Stimulated activated CD4-positive, alpha-beta T cell treated with anti-CD3 and anti-CD28 coated beads, Interleukin-1b, Interleukin-23, amount 100 ng/mL, for 1 hour (primary cell): ENCODE data around the gene GK.
"Not testable (repeated sequence)": the region's sequence is repeated elsewhere in the genome, so short reads cannot be mapped to it uniquely, and the experiment has no call there.

Experiments used
- DNase-seq, 2 donors: peaks; one replicate each; pipeline ENCODE4 v3.0.0-alpha.2; 2020; ENCODE audit warnings: low read depth in 2 of 2

Gene GK

DNA sequence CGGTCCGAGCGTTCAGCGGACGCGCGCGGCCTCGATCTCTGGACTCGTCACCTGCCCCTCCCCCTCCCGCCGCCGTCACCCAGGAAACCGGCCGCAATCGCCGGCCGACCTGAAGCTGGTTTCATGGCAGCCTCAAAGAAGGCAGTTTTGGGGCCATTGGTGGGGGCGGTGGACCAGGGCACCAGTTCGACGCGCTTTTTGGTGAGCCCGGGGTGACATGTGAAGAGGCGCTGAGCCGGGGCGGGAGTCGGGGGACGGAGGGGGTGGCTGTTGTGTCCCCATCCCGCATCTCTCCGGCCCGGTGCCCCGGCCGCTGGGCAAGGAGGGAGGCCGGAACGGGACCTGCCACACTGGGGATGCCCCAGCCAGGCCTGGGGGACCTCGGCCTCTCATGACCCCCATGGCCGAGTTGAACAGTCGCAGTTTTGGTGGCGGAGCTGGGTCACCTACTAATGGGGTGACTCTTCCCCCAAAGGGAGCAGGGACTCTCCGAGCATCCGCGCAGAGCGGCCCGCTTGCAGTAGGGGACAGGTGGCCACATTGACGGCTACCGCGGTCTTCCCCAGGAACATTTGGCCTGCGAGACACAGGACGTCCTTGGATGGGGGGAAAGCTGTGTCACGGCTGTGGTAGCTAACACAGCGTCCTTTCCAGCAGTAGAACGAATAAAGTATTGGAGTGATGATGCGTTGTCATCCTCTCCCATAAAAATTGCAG is at the start of gene GK:
GK (plus strand) TSS at position 9 of the 717 bp plus-strand sequence; CDS start at position 124, 115 bp downstream.
- DNase-seq, result no peak

DNA sequence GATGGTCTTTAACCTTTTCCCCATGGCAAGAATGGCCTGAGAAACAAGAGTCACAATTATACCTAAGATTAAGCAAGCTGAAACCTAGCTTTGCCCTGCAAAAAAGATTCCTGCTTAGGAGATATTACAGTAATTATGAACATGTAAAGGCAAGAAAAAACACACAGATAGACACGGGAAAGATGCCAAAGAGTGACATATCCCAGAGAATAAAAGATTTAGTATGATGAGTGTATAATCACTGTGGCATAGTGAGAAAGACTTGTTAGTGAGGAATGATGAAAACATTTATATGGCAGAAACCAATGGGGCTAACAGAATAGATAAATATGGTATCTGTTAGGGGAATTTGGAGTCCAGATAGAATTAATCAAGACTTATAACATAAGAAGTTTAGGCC is 46.1 kb upstream of the GK start:
- no peak for DNase-seq

DNA sequence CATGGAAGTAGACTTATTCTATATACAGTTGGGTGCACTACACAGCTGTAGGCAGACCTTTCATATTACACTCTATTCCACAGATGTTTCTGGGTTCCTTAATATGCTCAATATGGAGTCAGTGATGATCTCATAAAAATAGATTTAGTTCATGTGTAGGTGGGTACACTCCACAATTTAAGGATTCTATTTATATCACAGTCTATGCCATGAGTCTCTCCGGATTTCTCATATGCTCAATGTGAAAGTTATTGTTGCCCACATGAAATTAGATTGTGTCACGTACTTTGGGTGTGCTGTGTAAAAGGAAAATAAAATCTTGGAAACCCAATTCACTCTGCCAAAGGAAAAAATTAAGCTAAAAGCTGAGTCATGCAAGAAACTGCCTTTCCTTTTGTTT is 43.2 kb upstream of the GK start:
- DNase-seq, result no peak

DNA sequence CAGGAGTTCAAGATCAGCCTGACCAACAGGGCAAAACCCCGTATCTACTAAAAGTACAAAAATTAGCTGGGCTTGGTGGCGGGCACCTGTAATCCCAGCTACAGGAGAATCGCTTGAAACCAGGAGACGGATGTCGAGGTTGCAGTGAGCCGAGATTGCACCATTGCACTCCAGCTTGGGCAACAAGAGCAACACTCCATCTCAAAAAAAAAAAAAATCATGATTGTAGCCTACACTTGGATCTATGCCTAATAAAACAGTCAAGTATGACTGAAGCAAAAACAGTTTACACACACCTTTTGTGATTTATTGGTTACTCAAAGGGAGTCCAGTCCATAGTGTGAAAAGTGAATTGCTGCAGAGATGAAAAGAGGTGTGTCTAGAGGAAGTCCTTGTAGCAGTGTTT is 41.0 kb upstream of the GK start:
- no peak for DNase-seq

DNA sequence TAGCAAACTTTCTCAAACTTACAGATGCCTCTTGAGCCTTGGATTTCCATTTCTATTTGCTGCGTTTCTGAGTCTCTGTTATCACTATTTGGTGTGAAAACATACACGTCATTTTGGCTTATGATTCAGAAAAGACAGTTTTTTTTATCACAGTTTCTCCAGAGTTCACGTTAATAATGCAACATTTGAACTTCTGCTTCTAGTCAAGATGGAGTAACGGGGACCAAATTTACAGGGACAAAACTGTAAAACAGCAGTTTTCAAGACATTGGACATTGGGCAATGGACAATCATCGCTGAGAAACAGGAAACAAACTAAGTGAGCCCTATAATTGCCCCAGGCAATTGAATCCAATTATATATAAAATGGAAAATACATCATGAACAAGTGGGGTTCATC is 39.5 kb upstream of the GK start:
- no peak for DNase-seq

DNA sequence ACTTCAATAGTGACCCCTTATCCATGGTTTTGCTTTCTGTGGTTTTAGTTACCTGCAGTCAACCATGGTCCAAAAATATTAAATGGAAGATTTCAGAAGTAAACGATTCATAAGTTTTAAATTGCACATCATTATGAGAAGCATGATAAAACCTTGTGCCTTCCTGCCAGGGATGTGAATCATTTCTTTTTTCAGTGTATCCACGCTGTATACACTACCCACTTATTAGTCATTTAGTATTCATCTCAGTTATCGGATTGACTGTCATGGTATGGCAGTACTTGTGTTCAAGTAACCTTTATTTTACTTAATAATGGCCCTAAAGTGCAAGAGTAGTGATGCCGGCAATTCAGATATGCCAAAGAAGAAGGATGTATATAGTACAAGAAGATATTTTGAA is 38.0 kb upstream of the GK start:
- no peak for DNase-seq

DNA sequence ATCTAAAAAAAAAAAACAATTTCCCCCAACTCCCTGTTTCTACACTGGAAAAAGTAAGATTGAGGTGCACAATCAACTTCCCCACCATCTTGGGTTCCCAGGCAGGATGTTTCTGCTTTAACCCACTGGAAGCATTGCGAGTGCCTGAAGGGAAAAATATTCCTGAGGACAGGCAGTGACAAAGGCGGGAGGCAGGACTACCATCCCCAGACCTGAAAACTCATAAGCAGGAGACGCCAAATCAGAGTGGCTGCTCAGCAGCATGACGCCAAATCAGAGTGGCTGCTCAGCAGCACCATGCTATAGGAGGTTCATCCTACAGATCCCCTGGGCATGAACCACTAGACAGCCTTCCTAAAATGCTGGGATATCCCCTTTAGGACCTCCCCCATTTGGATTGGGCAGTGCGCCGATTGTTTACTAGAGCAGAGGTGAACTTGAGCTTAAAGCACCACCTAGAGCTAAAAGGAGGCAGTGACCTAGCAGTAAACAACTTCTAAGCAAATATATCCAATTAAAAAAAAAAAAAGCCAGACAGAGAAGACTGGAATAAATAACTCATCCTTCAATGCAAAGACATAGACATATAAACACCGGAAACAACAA is 35.0 kb upstream of the GK start:
- DNase-seq, result no peak

DNA sequence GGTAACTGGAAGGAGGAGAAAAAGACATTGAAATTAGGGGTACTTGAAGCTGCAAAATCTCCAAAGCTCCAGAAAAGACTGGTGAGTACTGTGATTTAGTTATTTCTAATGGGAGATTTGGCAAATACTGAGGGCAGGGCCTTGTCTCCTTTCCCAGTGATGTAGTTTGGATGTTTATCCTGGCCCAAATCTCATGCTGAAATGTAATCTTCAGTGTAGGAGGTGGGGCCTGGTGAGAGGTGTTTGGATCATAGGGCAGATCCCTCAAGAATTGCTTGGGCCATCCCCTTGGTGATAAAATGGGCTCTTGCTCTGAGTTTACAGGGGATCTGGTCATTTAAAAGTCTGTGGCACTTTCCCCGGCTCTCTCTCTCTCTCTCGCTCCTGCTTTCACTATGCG is 33.1 kb upstream of the GK start:
- DNase-seq, result no peak

DNA sequence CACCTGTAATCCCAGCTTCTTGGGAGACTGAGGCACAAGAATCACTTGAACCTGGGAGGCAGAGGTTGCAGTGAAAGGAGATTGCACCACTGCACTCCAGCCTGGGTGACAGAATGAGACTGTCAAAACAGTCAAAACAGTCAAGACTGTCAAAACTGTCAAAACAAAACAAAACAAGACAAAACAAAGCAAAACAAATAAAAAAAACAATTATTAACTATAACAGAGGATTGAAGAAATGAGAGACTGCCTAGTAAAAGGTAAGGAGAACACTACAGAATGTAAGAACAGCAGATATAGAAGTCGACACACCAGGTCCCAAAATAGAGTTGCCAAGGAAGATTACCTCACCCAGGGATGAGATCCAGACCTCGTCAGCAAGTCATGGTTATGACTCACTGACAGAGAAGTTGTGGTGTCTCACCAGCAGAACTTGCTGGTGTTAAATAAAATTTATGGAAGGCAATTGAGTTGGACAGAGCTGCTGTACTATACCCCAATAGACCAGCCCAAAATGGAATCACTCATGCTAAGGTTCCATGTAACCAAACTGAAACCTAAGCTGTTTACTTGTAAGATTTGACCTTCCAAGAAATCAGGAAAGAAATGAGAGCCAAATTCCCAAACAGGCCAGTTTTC is 32.1 kb upstream of the GK start:
- DNase-seq, result no peak

DNA sequence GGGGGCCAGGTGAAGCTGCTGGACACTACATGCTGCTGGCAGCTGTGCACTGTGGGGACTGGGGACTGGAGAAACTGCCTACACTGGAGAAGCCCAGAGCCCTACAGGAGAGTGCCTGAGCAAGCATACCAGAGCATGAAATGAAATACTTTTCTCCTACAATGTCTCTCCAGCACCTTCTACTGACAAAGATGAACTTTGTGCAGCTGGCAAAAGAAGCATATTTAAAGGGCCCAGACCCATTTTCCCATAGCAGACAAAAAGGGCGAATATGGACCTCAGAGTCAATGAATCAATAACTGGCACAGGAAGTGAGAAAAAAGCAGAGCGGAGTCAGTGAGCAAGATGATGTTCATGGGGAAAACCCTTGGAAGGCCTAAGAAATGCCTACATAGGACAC is 30.9 kb upstream of the GK start:
- DNase-seq, result no peak

DNA sequence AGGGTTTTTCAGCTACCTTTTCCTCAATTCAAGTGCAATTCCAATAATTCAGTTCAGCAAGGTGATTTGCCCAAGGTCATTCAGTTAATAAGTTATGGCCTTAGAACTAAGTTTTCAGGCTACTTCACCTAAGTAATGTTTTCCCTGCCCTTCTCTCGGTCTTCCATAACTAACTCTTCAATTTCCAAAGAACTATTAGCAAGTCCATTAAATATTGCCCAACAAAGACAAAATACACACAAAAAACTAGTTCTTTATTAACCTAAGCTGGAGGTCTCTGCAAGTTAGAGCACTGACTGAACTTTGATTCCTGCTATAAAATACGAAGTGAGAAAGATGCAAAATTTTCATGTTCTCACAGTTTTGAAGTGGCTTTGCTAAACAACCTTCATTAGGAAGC is 26.8 kb upstream of the GK start:
- DNase-seq, result no peak

DNA sequence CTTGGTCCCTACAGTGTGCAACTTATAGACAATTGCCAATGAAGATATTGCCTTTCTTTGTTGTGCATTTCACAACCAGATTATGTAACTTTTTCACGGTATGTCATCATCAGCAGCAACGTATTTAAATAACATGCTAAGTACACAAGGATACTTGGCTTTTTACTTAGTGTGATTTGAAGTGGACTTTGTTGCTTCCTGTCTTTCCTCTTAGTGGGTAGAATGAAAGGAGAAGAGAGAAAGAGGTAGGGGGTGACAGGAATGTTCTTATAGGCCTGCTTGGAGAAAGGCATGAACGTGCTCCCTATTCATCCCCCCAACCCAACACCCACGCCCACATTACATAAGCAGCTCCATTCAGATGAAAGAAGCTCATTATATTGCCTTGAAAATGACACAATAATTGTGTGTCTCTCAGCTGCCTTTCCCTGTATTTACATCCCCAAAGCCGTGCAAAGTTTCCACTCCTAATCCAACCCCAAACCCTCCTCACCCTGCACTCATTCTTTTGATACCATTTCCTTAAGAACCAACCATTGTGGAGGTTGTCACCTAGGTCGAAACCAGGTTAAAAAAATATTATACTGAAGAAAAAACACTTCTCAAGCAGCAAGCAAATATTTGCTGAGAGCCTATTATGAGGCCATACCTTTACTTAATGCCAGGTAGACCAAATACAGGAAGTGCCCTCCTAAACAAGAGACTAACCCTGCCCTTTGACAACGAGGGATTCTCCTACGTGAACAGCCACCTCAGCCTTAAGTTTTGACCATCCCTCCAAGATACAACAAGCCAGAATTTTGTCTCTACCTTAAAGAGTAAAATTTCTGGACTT is 25.2 kb upstream of the GK start:
- no peak for DNase-seq

DNA sequence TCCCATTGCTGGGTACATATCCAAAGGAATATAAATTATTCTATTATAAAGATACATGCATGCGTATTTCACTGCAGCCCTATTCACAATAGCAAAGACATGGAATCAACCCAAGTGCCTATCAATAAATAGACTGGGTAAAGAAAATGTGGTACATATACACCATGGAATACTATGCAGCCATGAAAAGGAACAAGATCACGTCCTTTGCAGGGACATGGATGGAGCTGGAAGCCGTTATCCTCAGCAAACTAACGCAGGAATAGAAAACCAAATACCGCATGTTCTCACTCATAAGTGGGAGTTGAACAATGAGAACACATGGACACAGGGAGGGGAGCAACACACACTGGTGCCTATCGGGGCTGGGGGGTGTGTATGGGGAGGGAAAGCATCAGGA is 19.2 kb upstream of the GK start:
- not testable (repeated sequence) for DNase-seq

DNA sequence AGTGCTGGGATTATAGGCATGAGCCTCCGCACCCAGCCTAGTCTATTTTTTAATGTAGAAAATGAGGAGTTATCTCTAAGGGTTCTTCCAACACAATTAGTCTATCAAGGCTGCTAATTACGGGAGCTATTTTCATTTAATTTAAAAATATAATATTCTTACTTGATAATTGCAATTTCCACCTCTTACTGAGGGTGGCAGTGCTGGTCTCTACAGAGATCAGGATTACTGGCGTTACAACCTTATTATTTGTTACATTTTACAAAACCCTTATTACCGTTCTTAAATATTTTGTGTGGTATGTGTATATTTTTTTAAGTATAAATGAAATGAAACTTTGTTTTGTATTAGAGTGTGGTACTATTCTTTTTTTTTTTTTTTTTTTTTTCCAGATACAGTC is 17.6 kb upstream of the GK start:
- DNase-seq, result no peak

DNA sequence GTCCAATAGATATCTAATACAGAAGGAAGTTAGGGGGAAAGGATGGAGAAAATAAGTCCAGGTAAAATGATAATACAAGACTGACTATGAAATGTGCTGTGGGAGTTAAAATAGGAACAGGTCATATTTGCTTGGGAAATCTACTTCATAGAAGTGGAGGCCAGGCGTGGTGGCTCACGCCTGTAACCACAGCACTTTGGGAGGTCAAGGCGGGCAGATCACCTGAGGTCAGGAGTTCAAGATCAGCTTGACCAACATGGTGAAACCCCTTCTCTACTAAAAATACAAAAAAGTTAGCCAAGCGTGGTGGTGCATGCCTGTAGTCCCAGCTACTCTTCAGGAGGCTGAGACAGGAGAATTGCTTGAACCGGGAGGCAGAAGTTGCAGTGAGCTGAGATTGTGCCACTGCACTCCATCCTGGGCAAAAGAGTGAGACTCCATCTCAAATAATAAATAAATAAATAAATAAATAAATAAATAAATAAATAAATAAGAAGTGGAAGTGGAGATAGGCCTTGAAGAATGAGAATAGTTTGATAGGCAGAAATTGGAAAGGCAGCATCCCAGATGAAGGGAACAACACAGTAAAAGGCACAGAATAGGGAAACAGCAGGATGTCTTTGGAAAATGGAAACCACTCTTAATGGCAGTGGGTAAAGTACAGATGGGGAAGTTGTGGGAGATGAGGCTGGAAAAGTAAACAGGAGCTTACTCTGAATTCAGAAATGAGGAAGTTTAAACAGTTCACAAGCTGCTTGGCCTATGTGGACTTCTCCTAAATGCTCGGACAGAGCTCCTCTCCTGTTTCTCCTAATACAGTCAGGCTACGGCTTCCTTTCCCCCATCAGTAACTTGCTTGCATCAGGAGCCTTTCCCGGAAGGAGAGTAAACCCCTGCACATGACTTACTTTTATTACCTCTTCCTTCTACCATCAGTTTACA is 15.1 kb upstream of the GK start:
- DNase-seq, result no peak

DNA sequence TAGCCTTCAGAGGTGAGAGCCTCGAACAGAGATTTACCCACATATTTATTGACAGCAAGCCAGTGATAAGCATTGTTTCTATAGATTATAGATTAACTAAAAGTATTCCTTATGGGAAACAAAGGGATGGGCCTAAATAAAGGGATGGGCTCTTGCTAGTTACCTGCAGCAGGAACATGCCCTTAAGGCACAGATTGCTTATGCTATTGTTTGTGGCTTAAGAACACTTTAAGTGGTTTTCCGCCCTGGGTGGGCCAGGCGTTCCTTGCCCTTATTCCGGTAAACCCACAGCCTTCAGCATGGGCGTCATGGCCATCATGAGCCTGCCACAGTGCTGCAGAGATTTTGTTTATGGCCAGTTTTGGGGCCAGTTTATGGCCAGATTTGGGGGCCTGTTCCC is 13.5 kb upstream of the GK start:
- DNase-seq, result not testable (repeated sequence)

DNA sequence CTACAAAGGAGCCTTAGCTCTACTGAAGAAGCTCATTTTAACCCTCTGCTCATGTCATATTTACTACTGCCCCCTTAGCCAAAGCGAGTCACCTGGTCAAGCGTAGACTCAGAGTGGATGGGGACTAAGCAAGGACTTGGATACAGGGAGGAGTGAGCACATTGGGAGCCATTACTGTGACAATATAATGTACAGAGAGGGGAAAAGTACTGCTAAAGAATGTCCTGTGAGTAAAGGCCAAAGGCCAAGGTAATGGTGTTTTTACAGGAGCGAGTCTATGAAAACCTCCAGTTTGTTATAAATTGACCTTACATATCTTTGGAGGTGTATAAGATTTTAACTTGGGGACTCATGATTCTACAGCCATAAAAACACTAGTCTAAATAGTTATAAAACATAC is 10.6 kb upstream of the GK start:
- no peak for DNase-seq

DNA sequence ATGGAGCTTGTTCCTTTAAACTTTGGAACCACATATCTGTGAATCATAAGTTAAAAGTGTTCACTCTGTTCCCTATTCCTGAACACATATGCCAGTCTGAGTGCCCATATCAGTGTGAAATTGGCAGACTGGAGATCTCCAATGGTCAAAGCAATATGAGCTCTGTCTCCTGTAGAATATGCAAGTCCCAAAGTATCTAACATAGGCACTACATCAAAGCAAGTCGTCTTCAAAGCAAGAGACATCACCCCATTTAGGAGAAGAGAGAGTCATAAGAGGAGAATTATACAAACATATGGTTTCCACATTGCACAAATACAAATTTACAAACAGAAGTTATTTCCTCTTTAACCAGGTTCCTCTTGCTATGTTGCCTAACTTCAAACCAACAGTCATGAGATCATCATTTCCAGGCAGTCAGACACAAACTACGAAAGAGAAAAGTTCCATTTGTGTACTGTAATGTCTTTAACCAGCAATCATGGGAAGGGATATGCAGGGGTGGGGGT is 9.9 kb upstream of the GK start:
- no peak for DNase-seq

DNA sequence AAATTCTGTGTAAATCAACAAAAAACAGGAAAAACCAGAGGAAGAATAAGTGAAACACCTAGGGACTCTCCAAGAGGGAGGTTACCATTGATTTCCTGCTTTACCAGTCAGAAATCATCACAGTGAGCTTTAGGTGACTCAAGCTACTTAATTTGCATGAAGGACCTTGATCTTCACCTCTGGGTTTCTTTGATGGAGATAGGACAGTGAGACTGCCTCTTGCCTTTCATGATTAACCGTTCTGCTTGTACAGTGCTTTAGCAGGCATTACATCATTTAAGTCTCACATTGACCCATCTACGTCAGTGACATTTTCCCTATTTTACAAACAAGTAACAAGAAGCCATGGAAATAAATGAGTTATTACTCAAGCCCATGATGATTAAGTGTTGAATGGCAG is 3.4 kb upstream of the GK start:
- DNase-seq, result no peak

DNA sequence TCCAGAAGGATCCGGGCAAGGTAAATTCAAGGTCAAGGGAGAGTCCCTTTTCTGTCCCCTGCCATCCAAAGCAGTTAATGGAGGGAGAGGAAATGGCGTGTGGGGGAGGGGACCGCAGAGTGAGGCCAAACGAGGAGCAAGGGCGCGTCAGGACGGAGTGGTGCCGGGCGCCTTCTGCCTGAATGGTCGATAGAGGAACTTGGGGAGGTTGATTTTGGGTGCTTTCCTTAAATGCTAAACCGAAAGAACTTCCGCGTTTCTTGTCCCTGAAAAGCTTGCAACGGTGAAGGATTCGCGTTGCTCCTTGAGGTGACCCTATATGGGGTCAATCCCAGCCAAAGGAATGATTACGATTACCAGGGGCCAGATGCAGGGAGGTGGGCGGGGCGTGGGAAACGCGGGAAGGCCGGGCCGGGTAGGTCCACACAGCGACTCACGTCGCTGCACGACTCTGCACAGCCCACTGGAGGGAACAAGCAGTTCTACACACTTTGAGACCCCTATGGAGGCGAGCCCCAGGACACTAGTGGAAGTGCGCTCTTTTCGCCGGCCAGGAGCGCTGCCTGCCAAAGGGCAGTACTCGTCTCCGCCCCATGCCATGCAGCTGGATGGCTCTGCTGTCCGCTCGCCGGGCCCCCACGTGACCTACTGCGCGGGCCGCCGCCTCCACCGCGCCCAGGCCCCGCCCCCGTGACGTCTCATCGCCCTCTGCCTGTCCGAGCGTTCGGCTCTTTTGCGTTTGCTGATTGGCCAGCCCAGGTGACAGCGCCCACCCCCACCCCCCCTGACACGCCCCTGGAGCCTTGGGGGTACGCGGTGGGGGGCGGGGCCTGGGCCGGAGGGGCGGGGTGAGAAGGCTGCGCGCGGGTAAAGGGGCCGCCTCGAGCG is 452 bp upstream of the GK start:
- peak; percentile 55 to 80 for DNase-seq
